SK-N-SH treated with all-trans-retinoic acid at 6 μM for 48 hours (cell line): ENCODE results near the gene NAP1L3.

ENCODE experiments used
- CREB5 ChIP-seq: fragments of 250-450 bp; sonication (Bioruptor Pico); IDR thresholded peaks from 2 replicates; pipeline ENCODE4 v1.5.1; 2020; ENCODE audit warnings: low read depth, mild to moderate bottlenecking, moderate library complexity
- ESRRG ChIP-seq: fragments of 250-450 bp; sonication (Bioruptor Pico); IDR thresholded peaks from 2 replicates; pipeline ENCODE4 v1.6.1; 2021; ENCODE audit warnings: mild to moderate bottlenecking
- TF ChIP-seq, protein P1 (sequence below): fragments of 250-450 bp; sonication (Bioruptor Pico); IDR thresholded peaks from 2 replicates; pipeline ENCODE4 v1.8.0; 2021; ENCODE audit warnings: low read depth, mild to moderate bottlenecking, moderate library complexity, borderline replicate concordance

GRCh38 chrX:93660575-93660974 lies 12.8 kb downstream of the NAP1L3 start:
- no peak for TF ChIP-seq ESRRG (CRISPR knock-in tag)
- TF ChIP-seq CREB5 (CRISPR knock-in tag), result no peak
- TF ChIP-seq, protein P1, sequence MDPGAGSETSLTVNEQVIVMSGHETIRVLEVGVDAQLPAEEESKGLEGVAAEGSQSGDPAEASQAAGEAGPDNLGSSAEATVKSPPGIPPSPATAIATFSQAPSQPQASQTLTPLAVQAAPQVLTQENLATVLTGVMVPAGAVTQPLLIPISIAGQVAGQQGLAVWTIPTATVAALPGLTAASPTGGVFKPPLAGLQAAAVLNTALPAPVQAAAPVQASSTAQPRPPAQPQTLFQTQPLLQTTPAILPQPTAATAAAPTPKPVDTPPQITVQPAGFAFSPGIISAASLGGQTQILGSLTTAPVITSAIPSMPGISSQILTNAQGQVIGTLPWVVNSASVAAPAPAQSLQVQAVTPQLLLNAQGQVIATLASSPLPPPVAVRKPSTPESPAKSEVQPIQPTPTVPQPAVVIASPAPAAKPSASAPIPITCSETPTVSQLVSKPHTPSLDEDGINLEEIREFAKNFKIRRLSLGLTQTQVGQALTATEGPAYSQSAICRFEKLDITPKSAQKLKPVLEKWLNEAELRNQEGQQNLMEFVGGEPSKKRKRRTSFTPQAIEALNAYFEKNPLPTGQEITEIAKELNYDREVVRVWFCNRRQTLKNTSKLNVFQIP (CRISPR knock-in tag), result no peak
